HepG2 (cell line): ENCODE data around the gene DNAJA3. TPM values are rescaled to one million over a fixed set of nuclear protein-coding genes. Genes with fewer than 3 reads are reported as not detected.

Experiments
- AHR ChIP-seq: IDR thresholded peaks from 2 replicates; pipeline ENCODE4 v1.6.1; 2018; ENCODE audit warnings: missing genetic modification reagents, missing compliant biosample characterization
- CBFB ChIP-seq: sonication (generic); formaldehyde crosslinking; IDR thresholded peaks from 2 replicates; pipeline ENCODE4 v1.4.0; 2020; ENCODE audit warnings: missing genetic modification reagents
- CTCF ChIP-seq: sonication (generic); formaldehyde crosslinking; IDR thresholded peaks from 2 replicates; pipeline ENCODE4 v1.5.0; 2020; ENCODE audit warnings: mild to moderate bottlenecking, missing genetic modification reagents, moderate library complexity
- GLMP ChIP-seq: sonication (generic); formaldehyde crosslinking; IDR thresholded peaks from 2 replicates; pipeline ENCODE4 v1.9.0; 2021; ENCODE audit warnings: missing genetic modification reagents, mild to moderate bottlenecking, borderline replicate concordance
- GMEB1 ChIP-seq: sonication (generic); formaldehyde crosslinking; IDR thresholded peaks from 2 replicates; pipeline ENCODE4 v1.5.1; 2020; ENCODE audit warnings: missing genetic modification reagents, mild to moderate bottlenecking, borderline replicate concordance
- LBX2 ChIP-seq: sonication (generic); formaldehyde crosslinking; IDR thresholded peaks from 2 replicates; pipeline ENCODE4 v1.5.0; 2020; ENCODE audit warnings: missing genetic modification reagents, mild to moderate bottlenecking, borderline replicate concordance
- MATR3 ChIP-seq: sonication (generic); formaldehyde crosslinking; IDR thresholded peaks from 2 replicates; pipeline ENCODE4 v1.4.0; 2020; ENCODE audit warnings: missing genetic modification reagents
- PAXIP1 ChIP-seq: sonication (generic); formaldehyde crosslinking; conservative IDR thresholded peaks from 2 replicates; pipeline ENCODE4 v1.4.0; 2020; ENCODE audit warnings: mild to moderate bottlenecking, missing genetic modification reagents, moderate library complexity
- PBX2 ChIP-seq: IDR thresholded peaks from 2 replicates; pipeline ENCODE4 v1.6.1; 2016; ENCODE audit warnings: control low read depth
- SP1 ChIP-seq, 2 experiments: fragments of 450-650 bp in 1 of 2; sonication (generic) in 1 of 2; formaldehyde crosslinking in 1 of 2; IDR thresholded peaks; 2 replicates each; pipeline versions ENCODE4 v1.4.0 to v1.6.1; 2016 to 2020; ENCODE audit warnings: missing genetic modification reagents in 1 of 2
- ZBTB37 ChIP-seq: sonication (generic); formaldehyde crosslinking; IDR thresholded peaks from 2 replicates; pipeline ENCODE4 v1.4.0; 2020; ENCODE audit warnings: mild to moderate bottlenecking, missing genetic modification reagents
- ZNF33B ChIP-seq: sonication (generic); formaldehyde crosslinking; IDR thresholded peaks from 2 replicates; pipeline ENCODE4 v1.5.1; 2020; ENCODE audit warnings: mild to moderate bottlenecking, missing genetic modification reagents
- ZNF343 ChIP-seq: sonication (generic); formaldehyde crosslinking; IDR thresholded peaks from 2 replicates; pipeline ENCODE4 v1.4.0; 2020; ENCODE audit warnings: mild to moderate bottlenecking, missing genetic modification reagents
- ZNF839 ChIP-seq: sonication (generic); formaldehyde crosslinking; IDR thresholded peaks from 2 replicates; pipeline ENCODE4 v1.4.0; 2020; ENCODE audit warnings: missing genetic modification reagents, mild to moderate bottlenecking, borderline replicate concordance
- polyA plus RNA-seq, 8 experiments: library from polyadenylated mRNA; depleted of rRNA in 3 of 8; stranded (reverse) in 7 of 8; unstranded in 1 of 8; fragments of >200 nt; fragmentation: Illumina TruSeq in 4 of 8; extraction: Trizol in 4 of 8; gene quantifications; 2 replicates each; pipeline versions ENCODE4 v1.2.1 to v1.2.3, GENCODE V29; 2011 to 2016; ENCODE audit warnings: low read depth in 4 of 8, missing spikeins in 1 of 8, mixed read lengths in 1 of 8; ENCODE audit not compliant: insufficient read depth in 1 of 8
- total RNA-seq, 5 experiments: library from RNA; depleted of rRNA; stranded (reverse); fragments of >200 nt; fragmentation: Illumina TruSeq; extraction: Trizol; gene quantifications; 2 replicates each; pipeline ENCODE4 v1.2.3, GENCODE V29; 2016; ENCODE audit warnings: low read depth in 1 of 5

The DNAJA3 gene
- total and polyA plus RNA-seq, 2 of the 13 experiments (the other 11 are each of a cell fraction or from before 2014, with no cell fraction given): 77.0 to 83.3 TPM

- no peak for TF ChIP-seq ZBTB37 (CRISPR knock-in tag)
- no peak for TF ChIP-seq ZNF33B (CRISPR knock-in tag)
- no peak for TF ChIP-seq ZNF839 (CRISPR knock-in tag)
- no peak; the same call in 1 of the 2 replicates for TF ChIP-seq GMEB1
- TF ChIP-seq ZNF343 (CRISPR knock-in tag): no peak; the same call in 1 of the 2 replicates
- no peak for TF ChIP-seq AHR
- TF ChIP-seq PAXIP1 (CRISPR knock-in tag): no peak
- no peak for TF ChIP-seq MATR3 (CRISPR knock-in tag)
- no peak for TF ChIP-seq GLMP (CRISPR knock-in tag)
- TF ChIP-seq SP1 (IDR thresholded peaks at IDR 0.05): no peak
- TF ChIP-seq SP1 (CRISPR knock-in tag; IDR thresholded peaks at IDR 0.05): peak; percentile 97
- peak; percentile 22; the same call in 1 of the 2 replicates for TF ChIP-seq CBFB (CRISPR knock-in tag)
- no peak for TF ChIP-seq PBX2 (CRISPR knock-in tag)
- no peak for TF ChIP-seq CTCF (CRISPR knock-in tag)
- no peak for TF ChIP-seq LBX2
Measured at GRCh38 chr16:4416200-4417032, 9.3 kb upstream of the DNAJA3 start, which contains the start of gene CORO7 (continued).
